ENCODE results near the gene ZNF268. TPM values are rescaled to one million over a fixed set of nuclear protein-coding genes. Genes with fewer than 3 reads are reported as not detected.

ZNF268 gene
- total RNA-seq, 1 experiment from 2014 or later, result 38.2 TPM

GRCh38 chr12:133156125-133156690 is 25.1 kb upstream of the ZNF268 start:
- no peak overlapping the region for H3K4me3 Mint-ChIP-seq

More at GRCh38 chr12:133156125-133156690, 25.1 kb upstream of the ZNF268 start:
- Mint-ChIP-seq H3K27me3 (ENCODE audit: low read depth) (peaks cover 1% of the 10 kb centered on the region), H3K36me3 (ENCODE audit: insufficient read depth in 1 of 3, low read depth in 3 of 3) (peaks cover 83 to 92% (median 88%) of the 10 kb centered on the region in 3 experiments), H3K27ac (no peak overlapping the region), H3K4me1 (no peaks in the 10 kb centered on the region), H3K9me3 (peaks cover 91 to 94% of the 10 kb centered on the region in 2 experiments)
- H3K56ac ChIP-seq (ENCODE audit: insufficient read length, low read depth, low read length), result no peak overlapping the region
- no peak overlapping the region for H3K4me2 ChIP-seq (ENCODE audit: insufficient read depth, insufficient read length, low read length)
- no peak for TF ChIP-seq CTCF (conservative IDR thresholded peaks at IDR 0.05)
- no peak overlapping the region for H2AFZ ChIP-seq (ENCODE audit: low read length)
- no peak overlapping the region for H4K8ac ChIP-seq (replicated peaks; ENCODE audit: insufficient read length, low read depth, low read length)
- no peak for DNase-seq
- H3T11ph ChIP-seq (ENCODE audit: low read length), result no peak overlapping the region
- no peak overlapping the region for H4K91ac ChIP-seq (ENCODE audit: insufficient read length, low read depth, low read length)
- no peak overlapping the region for H3K18ac ChIP-seq (ENCODE audit: insufficient read length, low read depth, low read length)
- H3K79me1 ChIP-seq (ENCODE audit: insufficient read depth, low read depth, low read length, poor library complexity, severe bottlenecking), result no peaks in the 10 kb centered on the region
- H3K14ac ChIP-seq (ENCODE audit: insufficient read depth, low read length), result no peak overlapping the region
- H3K27me3 ChIP-seq (ENCODE audit: insufficient read depth, low read length), result no peaks in the 10 kb centered on the region
- H3K4ac ChIP-seq (ENCODE audit: low read depth, low read length), result no peak overlapping the region
- H4K5ac ChIP-seq (ENCODE audit: insufficient read length, low read depth, low read length), result no peak overlapping the region
- no peak overlapping the region for H3K9ac ChIP-seq (ENCODE audit: extremely low read depth, insufficient read length, low read length)
- H4K20me1 ChIP-seq (ENCODE audit: control insufficient read depth, insufficient read depth, insufficient read length), result no peaks in the 10 kb centered on the region
- H2BK20ac ChIP-seq (ENCODE audit: low read depth, low read length, poor library complexity, severe bottlenecking), result no peak overlapping the region
- H3K27ac ChIP-seq (ENCODE audit: insufficient read length, low read depth, low read length), result no peak overlapping the region
- H2BK5ac ChIP-seq (ENCODE audit: insufficient read length, low read length), result no peak overlapping the region
- no peak overlapping the region for H2AK5ac ChIP-seq (ENCODE audit: insufficient read length, low read length)
- H3K23me2 ChIP-seq (ENCODE audit: insufficient read length, low read depth, low read length, poor library complexity, severe bottlenecking), result no peaks in the 10 kb centered on the region
- peaks cover 79% of the 10 kb centered on the region for H3K9me3 ChIP-seq (ENCODE audit: control insufficient read depth, low read depth, low read length)
- no peak overlapping the region for H2BK15ac ChIP-seq (ENCODE audit: low read depth, low read length)
- no peak overlapping the region for H2BK12ac ChIP-seq (ENCODE audit: insufficient read length, low read depth, low read length)
- no peaks in the 10 kb centered on the region for H3K79me2 ChIP-seq (ENCODE audit: insufficient read depth, low read length)
- H2BK120ac ChIP-seq (ENCODE audit: low read depth, low read length, poor library complexity, severe bottlenecking), result no peak overlapping the region
- no peak overlapping the region for H3K23ac ChIP-seq (ENCODE audit: insufficient read length, low read depth, low read length)
- no peaks in the 10 kb centered on the region for H3K4me1 ChIP-seq (ENCODE audit: insufficient read depth, low read length)
- WGBS (ENCODE audit: extremely low coverage, insufficient read length, low lambda C conversion rate), result no CpG with 5 or more reads among the region's 2 CpGs
